NCI-H460 (cell line): ENCODE measurements around the gene PTPN1. TPM values are rescaled to one million over a fixed set of nuclear protein-coding genes. Genes with fewer than 3 reads are reported as not detected.
"Not testable (repeated sequence)": the region's sequence is repeated elsewhere in the genome, so short reads cannot be mapped to it uniquely, and the experiment has no call there.

Experiments
- DNase-seq: peaks from one replicate; pipeline ENCODE4 v3.0.0-alpha.2; 2016; ENCODE audit warnings: low read depth; ENCODE audit errors: extremely low read depth
- total RNA-seq: library from RNA; depleted of rRNA; stranded (reverse); fragments of >200 nt; shearing (Covaris generic); gene quantifications from 2 replicates; pipeline ENCODE4 v1.2.3, GENCODE V29; 2014

Gene PTPN1
- total RNA-seq, 1 experiment from 2014 or later: 26.5 TPM

DNA sequence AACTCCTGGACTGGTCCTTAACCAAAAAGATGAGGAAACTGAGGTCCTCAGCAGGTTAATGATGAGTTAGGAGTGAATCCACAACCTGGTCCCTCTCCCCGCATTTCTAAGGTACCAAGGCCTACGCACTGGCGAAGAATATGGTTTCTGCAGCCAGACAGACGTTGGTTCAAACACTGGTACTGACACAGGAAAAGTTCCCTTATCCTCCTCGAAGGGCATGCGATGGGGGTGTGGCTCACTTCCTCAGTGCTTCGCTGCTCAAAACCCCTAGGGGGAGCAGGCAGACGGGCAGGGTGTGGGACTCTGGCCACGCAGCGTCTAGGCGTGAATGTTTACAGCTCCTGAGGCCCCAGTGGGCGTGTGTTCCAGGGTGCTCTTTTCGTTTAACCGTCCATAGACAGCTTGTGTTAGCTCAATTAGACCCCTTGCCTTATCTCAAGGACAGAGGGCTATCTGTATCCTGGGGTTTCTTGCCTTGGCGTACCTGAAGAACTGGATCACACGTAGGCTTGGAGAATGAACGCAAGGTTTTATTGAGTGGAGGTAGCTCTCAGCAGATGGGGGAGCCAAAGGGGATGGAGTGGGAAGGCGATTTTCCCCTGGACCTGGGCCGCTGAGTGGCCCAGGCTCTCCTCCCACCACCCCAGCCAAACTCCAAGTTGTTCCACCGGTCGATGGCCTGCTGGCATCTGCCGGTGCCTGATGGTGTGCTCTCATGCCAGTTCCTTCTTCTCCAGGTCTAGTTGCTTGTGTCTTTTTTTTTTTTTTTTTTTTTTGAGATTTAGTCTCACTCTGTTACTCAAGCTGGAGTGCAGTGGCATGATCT is 31.8 kb upstream of the PTPN1 start:
- peak; percentile 64 for DNase-seq

DNA sequence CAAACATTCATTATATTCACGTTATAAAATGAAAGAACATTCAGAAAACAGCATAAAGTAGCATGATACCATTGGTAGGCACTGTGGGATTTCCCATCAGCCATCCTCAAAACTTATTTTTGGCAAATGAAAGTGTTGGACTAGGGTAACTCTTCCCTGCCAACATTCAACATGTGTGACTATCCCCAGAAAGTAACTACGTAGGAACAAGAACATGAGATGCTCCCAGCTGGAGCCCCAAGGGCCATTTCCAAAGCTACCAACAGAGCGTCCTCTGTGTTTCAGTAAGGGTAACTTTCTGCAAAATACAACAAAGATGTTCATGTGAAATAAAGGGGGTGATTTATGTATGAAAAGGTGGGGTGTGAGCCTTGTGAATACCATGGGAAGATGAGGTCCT is 28.4 kb upstream of the PTPN1 start:
- no peak for DNase-seq

- DNase-seq: no peak
Observed at GRCh38 chr20:50482396-50482981, 27.7 kb upstream of the PTPN1 start.

- no peak for DNase-seq
Observed at GRCh38 chr20:50484271-50484976, 25.8 kb upstream of the PTPN1 start.

DNA sequence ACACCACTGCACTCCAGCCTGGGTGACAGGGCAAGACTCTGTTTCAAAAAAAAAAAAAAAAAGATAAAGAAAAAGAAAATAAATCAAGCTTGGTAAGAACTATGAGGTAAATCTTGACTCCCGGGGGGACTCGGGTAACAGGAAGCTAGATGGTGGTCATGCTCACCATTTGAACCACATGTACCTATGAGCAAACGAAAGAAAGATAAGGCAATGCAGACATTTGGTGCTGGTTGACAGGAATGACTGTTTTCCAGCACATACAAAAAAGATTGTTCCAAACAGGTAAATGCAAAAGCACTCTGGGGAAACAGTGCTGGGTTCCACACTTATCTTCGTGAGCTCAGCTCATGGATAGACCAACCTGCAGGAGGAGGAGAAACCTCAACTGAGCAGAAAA is 22.8 kb upstream of the PTPN1 start:
- DNase-seq: no peak

GRCh38 chr20:50488236-50488806 is 21.9 kb upstream of the PTPN1 start:
- DNase-seq: no peak

- DNase-seq: no peak
Observed at GRCh38 chr20:50491168-50491567, 19.0 kb upstream of the PTPN1 start.

DNA sequence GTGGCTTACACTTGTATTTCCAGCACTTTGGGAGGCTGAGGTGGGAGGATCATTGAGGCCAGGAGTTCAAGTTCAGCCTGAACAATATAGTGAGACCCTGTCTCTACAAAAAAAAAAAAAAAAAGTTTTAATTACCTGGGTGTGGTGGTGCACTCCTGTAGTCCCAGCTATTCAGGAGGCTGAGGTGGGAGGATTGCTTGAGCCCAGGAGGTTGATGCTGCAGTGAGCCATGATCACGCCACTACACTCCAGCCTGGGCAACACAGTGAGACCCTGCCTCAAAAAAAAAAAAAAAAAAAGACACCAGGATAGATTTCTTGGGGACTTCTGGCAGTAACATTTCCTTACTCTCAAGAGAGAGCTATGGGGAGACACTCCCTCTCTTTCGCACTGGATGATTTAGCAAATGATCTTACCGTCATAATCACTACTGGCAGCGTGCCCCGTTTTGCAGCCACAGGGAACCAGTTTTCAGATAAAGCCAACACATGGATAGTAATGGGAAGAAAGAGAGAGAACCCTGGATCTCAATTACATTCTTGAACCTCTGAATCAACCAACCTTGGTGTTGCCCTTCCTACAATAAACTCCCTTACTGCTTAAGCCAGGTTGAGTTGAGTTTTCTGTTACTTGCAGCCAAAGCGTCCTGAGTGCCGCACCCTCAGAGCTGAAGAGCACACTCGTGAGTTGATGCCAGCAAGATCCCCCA is 18.1 kb upstream of the PTPN1 start:
- DNase-seq: no peak

- DNase-seq: no peak
Observed at GRCh38 chr20:50493881-50494253, 16.3 kb upstream of the PTPN1 start.

- no peak for DNase-seq
Observed at GRCh38 chr20:50494428-50494827, 15.8 kb upstream of the PTPN1 start.

- DNase-seq: no peak
Observed at GRCh38 chr20:50496773-50497385, 13.3 kb upstream of the PTPN1 start.

- DNase-seq: no peak
Observed at GRCh38 chr20:50498071-50498776, 12.0 kb upstream of the PTPN1 start.

- DNase-seq: no peak
Observed at GRCh38 chr20:50499938-50500337, 10.2 kb upstream of the PTPN1 start.

DNA sequence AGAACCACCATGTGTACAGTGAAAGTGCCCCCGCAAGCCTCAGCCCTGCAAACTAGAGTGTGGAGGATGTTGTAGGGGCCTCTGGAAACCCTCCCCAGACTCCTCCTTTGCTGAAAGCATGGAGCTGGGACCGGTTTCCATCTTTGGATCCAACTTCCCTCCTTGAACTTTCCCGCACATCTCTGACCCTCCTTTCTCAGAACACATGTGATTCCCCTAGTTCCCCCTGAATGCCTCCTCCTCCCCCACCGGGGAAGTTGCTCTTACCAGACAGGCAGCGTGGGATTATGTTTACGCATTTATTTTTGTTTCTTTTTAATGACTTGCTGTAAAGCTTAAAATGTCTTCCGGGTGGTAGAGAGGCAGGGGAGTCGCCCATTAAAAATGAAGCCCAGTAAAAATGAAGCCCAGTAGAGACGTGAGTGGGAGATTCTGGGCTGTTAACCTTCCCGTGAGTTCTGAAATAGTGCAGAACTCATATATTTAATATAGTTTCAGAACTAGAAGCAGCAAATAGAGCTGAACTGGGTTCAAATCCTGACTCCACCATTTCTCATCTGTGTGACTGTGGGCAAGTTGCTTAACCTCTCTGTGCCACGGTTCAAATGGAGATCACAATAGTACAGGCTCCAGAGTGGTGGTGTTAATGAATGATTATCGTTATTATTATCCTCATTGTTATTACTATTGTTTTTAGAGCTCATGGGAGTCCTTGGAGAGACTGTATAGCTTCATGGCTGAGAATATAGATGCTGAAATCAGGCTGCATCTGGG is 8.0 kb upstream of the PTPN1 start:
- DNase-seq: no peak

GRCh38 chr20:50504231-50504823 is 5.9 kb upstream of the PTPN1 start:
- no peak for DNase-seq

GRCh38 chr20:50506270-50506579 is 4.0 kb upstream of the PTPN1 start:
- DNase-seq: no peak

DNA sequence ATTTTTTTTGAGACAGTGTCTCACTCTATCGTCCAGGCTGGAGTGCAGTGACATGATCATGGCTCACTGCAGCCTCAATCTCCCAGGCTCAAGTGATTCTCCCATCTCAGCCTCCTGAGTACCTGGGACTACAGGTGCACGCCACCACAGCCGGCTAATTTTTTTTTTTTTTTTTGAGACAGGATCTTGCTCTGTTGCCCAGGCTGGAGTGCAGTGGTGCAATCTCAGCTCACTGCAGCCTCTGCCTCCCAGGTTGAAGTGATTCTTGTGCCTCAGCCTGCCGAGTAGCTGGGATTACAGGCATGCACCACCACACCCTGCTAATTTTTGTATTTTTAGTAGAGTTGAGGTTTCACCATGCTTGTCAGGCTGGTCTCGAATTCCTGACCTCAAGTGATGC is 2.4 kb upstream of the PTPN1 start:
- DNase-seq: not testable (repeated sequence)

DNA sequence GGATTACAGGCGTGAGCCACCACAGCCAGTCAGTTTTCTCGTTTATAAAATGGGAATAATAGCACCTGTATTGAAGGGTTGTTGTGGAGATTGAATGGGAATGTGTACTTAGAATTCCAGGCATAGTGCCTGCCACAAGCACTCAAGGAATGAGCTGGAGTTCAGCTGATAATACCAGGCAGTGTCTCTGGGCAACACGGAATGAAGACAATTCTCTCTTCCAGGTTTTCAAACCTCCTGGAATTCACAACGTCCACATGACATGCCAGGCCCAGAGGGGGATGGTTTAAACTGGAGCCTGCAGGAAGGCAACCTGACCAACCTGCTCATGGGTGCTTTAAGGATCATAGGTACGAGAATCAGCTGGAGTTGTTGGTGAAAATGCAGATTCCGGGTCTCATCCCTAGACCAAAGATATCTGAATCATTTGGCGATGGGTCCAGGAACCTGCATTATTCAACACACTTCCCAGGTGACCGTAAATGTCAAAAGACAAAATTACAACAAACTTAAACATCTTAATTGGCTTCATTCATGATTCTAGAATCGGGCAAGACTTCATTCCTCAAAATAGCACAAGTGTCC is 1.9 kb upstream of the PTPN1 start:
- DNase-seq: no peak
